ENCODE results near the gene ENPP7. TPM values are rescaled to one million over a fixed set of nuclear protein-coding genes. Genes with fewer than 3 reads are reported as not detected.
"Not testable (repeated sequence)": the region's sequence is repeated elsewhere in the genome, so short reads cannot be mapped to it uniquely, and the experiment has no call there.

ENPP7 gene
- total and polyA plus RNA-seq, 3 experiments from 2014 or later: 0.11 to 0.26 TPM; not detected in 1

DNA sequence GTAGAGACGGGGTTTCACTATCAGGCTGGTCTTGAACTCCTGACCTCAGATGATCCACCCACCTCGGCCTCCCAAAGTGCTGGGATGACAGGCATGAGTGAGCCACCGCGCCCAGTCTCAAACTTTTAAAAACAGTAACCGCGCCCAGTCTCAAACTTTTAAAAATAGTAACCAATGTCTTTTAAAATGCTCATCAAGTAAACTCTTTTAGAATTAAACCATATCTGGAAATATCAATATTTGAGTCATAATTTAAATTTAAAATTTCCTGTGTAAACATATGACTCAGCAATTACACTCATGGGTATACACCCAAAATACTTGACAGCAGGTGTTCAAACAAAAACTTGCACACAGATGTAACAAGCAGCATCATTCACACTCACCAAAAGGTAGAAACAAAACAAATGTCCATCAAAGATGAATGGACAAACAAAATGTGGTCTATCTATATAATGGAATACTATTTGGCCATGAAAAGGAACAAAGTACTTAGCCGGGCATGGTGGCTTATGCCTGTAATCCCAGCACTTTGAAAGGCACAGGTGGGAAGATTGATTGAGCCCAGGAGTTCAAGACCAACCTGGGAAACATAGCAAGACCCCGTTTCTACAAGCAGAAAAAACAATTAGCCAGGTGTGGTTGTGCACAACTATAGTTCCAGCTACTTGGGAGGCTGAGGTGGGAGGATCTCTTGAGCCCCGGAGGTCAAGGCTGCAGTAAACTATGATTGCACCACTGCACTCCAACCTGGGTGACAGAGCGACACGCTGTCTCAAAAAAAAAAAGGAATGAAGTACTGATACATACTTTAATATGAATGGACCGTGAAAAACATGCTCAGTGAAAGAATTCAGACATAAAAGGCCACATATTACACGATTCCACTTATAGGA lies 20.2 kb downstream of the ENPP7 start:
- Histone ChIP-seq H3K36me3 (ENCODE audit: insufficient read depth, low read length) (no peaks in the 10 kb centered on the region), H3K4me1 (ENCODE audit: insufficient read depth, low read length) (peaks cover 12% of the 10 kb centered on the region), H3K4me3 (ENCODE audit: low read length) (no peak overlapping the region), H3K27ac (ENCODE audit: low read depth, low read length) (no peak overlapping the region), H3K9me3 (ENCODE audit: low read length) (no peaks in the 10 kb centered on the region), H3K27me3 (ENCODE audit: insufficient read depth, low read length, poor library complexity, severe bottlenecking) (peaks cover 19% of the 10 kb centered on the region)
- ChIA-PET CTCF (interaction anchor here (0.7 kb wide), 1 partner anchor 9 kb away, joined by 3 read pairs; no protein-coding TSS in a partner anchor), POLR2A (no interaction called here)
- Mint-ChIP-seq H3K4me1 (peaks cover 4 to 16% (median 7%) of the 10 kb centered on the region in 3 donors), H3K36me3 (no peaks in the 10 kb centered on the region), H3K9me3 (no peaks in the 10 kb centered on the region), H3K27ac (peak overlapping the region in 1 of 8 donors; percentile 22), H3K4me3 (no peak overlapping the region), H3K27me3 (peaks cover 36 to 59% of the 10 kb centered on the region in 2 donors)
- DNase-seq: no peak

DNA sequence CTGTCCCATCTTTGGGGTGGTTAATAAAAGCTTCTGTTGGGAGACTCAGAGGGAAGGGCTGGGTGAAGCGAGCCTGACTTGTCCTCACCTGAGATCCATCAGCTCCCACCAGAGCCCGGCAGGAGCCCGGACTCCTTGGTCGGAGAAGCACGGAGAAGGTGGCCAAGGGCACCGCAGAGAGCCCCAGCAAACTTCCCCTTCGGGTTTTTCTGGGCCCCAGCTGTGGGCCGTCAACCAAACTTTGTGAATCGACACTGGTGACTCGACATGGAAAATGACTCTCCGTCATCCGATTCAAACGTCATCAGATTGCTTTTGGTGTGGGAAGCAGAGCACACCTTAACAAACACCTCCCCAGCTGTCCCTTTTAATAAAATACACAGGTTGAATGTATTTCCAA lies 21.4 kb downstream of the ENPP7 start:
- no peak overlapping the region for H3K4me3 ChIP-seq (ENCODE audit: low read length)
- H3K9me3 Mint-ChIP-seq: no peaks in the 10 kb centered on the region
- ChIA-PET POLR2A (interaction anchor here (0.5 kb wide), 1 partner anchor 116 kb away, joined by 8 read pairs; no protein-coding TSS in a partner anchor), CTCF (interaction anchor here (0.9 kb wide), 1 partner anchor 9 kb away, joined by 4 read pairs; no protein-coding TSS in a partner anchor)
- H3K27me3 ChIP-seq (ENCODE audit: insufficient read depth, low read length, poor library complexity, severe bottlenecking): peaks cover 11% of the 10 kb centered on the region
- no peaks in the 10 kb centered on the region for H3K36me3 Mint-ChIP-seq
- H3K4me3 Mint-ChIP-seq: no peak overlapping the region
- no peak overlapping the region for H3K27ac ChIP-seq (ENCODE audit: low read depth, low read length)
- H3K36me3 ChIP-seq (ENCODE audit: insufficient read depth, low read length): no peaks in the 10 kb centered on the region
- no peak for DNase-seq
- no peaks in the 10 kb centered on the region for H3K9me3 ChIP-seq (ENCODE audit: low read length)
- H3K27me3 Mint-ChIP-seq: peaks cover 28 to 50% of the 10 kb centered on the region in 2 donors
- H3K4me1 ChIP-seq (ENCODE audit: insufficient read depth, low read length): peaks cover 5% of the 10 kb centered on the region
- H3K4me1 Mint-ChIP-seq: peaks cover 2 to 7% (median 4%) of the 10 kb centered on the region in 3 donors
- H3K27ac Mint-ChIP-seq: no peak overlapping the region

DNA sequence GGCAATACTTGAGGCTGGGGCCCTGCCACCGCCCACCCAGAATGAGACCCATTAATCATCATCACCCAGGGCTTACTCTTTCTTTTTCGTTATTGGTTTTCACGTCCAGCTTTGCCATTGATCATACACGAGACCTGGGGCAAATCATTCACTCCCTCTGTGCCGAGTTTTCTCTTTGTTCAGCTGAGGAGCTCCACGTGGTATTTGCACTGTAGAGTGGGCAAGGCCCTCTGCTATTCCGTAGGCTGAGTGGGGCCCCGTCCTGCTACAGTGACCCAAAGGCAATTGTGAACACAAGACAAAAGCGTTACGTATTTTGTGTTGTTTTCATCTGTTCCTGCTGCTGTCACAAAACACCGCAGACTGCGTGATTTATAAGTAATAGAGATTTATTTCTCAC lies 23.6 kb downstream of the ENPP7 start:
- Histone ChIP-seq H3K27me3 (ENCODE audit: insufficient read depth, low read length, poor library complexity, severe bottlenecking) (peaks cover 3% of the 10 kb centered on the region), H3K4me3 (ENCODE audit: low read length) (no peak overlapping the region), H3K36me3 (ENCODE audit: insufficient read depth, low read length) (no peaks in the 10 kb centered on the region), H3K9me3 (ENCODE audit: low read length) (no peaks in the 10 kb centered on the region), H3K27ac (ENCODE audit: low read depth, low read length) (no peak overlapping the region), H3K4me1 (ENCODE audit: insufficient read depth, low read length) (no peaks in the 10 kb centered on the region)
- no peaks in the 10 kb centered on the region for H3K36me3 Mint-ChIP-seq
- no peaks in the 10 kb centered on the region for H3K4me1 Mint-ChIP-seq
- H3K4me3 Mint-ChIP-seq: no peak overlapping the region
- H3K27me3 Mint-ChIP-seq: peaks cover 21 to 50% of the 10 kb centered on the region in 2 donors
- H3K9me3 Mint-ChIP-seq: no peaks in the 10 kb centered on the region
- ChIA-PET POLR2A (no interaction called here), CTCF (no interaction called here)
- H3K27ac Mint-ChIP-seq: peak overlapping the region in 1 of 8 donors; percentile 18
- DNase-seq: no peak

DNA sequence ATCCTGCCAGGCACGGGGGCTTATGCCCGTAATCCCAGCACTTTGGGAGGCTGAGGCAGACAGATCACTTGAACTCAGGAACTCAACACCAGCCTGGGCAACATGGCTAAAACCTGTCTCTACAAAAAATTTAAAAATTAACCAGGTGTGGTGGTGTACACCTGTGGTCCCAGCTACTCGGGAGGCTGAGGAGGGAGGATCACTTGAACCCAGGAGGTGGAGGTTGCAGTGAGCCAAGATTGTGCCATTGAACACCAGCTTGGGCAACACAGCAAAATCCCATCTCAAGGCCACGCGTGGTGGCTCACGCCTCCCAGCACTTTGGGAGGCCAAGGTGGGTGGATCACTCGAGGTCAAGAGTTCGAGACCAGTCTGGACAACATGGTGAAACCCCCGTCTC lies 24.2 kb downstream of the ENPP7 start:
- H3K4me1 ChIP-seq (ENCODE audit: insufficient read depth, low read length); H3K9me3 Mint-ChIP-seq; H3K4me3 Mint-ChIP-seq; DNase-seq; H3K36me3 ChIP-seq (ENCODE audit: insufficient read depth, low read length); H3K4me1 Mint-ChIP-seq; CTCF ChIA-PET; H3K36me3 Mint-ChIP-seq; H3K27ac Mint-ChIP-seq; POLR2A ChIA-PET; H3K27ac ChIP-seq (ENCODE audit: low read depth, low read length); H3K27me3 ChIP-seq (ENCODE audit: insufficient read depth, low read length, poor library complexity, severe bottlenecking); H3K9me3 ChIP-seq (ENCODE audit: low read length); H3K4me3 ChIP-seq (ENCODE audit: low read length): not testable (repeated sequence)
- H3K27me3 Mint-ChIP-seq: peaks cover 17 to 44% of the 10 kb centered on the region in 2 donors

DNA sequence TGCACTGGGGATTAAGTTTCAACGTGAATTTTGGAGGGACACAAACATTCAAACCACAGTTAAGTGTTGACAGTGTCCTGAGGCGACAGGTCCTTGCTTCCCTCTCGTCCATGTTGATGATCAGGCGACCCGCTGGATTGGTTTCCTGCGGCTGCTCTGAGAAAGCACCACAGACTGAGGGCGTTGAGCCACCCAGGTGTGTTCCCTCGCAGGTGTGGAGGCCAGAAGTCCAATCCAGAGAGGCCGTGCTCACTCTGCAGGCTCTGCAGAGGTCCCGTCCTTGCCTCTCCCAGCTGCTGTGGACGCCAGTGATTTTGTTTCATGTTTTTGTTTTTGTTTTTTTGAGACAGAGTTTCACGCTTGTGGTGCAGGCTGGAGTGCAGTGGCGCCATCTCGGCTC lies 24.8 kb downstream of the ENPP7 start:
- no peak overlapping the region for H3K4me3 ChIP-seq (ENCODE audit: low read length)
- no peak for DNase-seq
- H3K9me3 Mint-ChIP-seq: no peaks in the 10 kb centered on the region
- no peaks in the 10 kb centered on the region for H3K9me3 ChIP-seq (ENCODE audit: low read length)
- peaks cover 3% of the 10 kb centered on the region for H3K27me3 ChIP-seq (ENCODE audit: insufficient read depth, low read length, poor library complexity, severe bottlenecking)
- H3K36me3 ChIP-seq (ENCODE audit: insufficient read depth, low read length): no peaks in the 10 kb centered on the region
- H3K27me3 Mint-ChIP-seq: peaks cover 15 to 41% of the 10 kb centered on the region in 2 donors
- H3K4me1 ChIP-seq (ENCODE audit: insufficient read depth, low read length): no peaks in the 10 kb centered on the region
- no peaks in the 10 kb centered on the region for H3K4me1 Mint-ChIP-seq
- no peak overlapping the region for H3K27ac ChIP-seq (ENCODE audit: low read depth, low read length)
- H3K4me3 Mint-ChIP-seq: no peak overlapping the region
- CTCF ChIA-PET: no interaction called here
- H3K27ac Mint-ChIP-seq: peak overlapping the region in 1 of 8 donors; percentile 85
- H3K36me3 Mint-ChIP-seq: no peaks in the 10 kb centered on the region
- POLR2A ChIA-PET: no interaction called here

DNA sequence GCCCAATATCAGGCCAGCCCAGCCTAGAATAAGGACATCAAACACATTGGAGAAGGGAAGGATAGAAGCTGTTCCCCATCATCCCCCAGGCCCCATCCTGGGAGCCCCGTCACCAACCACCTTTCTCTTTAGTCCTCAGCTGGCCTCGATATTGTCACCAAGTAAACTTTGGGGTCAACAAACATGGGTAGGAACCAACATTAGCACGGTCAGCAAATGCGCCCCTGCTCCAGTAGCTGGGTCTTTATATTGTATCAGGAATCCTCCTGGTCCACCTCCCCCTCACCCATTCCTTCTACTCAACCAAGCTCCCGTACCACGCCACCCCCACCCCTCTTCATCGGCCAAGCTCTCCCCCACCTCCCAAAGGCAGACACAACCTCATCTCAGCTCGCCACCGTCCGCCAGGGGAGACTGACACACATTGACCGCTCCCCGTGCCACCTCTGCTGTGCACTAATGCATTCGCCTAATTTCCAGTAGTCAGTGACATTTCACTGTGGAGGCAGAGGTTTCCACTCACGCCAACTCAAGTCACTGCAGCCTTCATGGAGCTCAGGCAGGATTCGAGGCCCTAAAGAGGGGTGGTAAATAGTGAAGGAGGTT lies 26.5 kb downstream of the ENPP7 start:
- Mint-ChIP-seq H3K36me3 (no peaks in the 10 kb centered on the region), H3K27ac (no peak overlapping the region), H3K4me1 (no peaks in the 10 kb centered on the region), H3K27me3 (peaks cover 9 to 27% of the 10 kb centered on the region in 2 donors), H3K4me3 (no peak overlapping the region), H3K9me3 (peaks cover 0 to 1% (median 0%) of the 10 kb centered on the region in 5 donors)
- ChIA-PET CTCF (interaction anchor here (1.2 kb wide), 1 partner anchor 15 kb away, joined by 3 read pairs; no protein-coding TSS in a partner anchor), POLR2A (no interaction called here)
- Histone ChIP-seq H3K4me3 (ENCODE audit: low read length) (no peak overlapping the region), H3K9me3 (ENCODE audit: low read length) (no peaks in the 10 kb centered on the region), H3K36me3 (ENCODE audit: insufficient read depth, low read length) (no peaks in the 10 kb centered on the region), H3K27me3 (ENCODE audit: insufficient read depth, low read length, poor library complexity, severe bottlenecking) (peaks cover under 1% of the 10 kb centered on the region), H3K27ac (ENCODE audit: low read depth, low read length) (no peak overlapping the region), H3K4me1 (ENCODE audit: insufficient read depth, low read length) (no peaks in the 10 kb centered on the region)
- no peak for DNase-seq

DNA sequence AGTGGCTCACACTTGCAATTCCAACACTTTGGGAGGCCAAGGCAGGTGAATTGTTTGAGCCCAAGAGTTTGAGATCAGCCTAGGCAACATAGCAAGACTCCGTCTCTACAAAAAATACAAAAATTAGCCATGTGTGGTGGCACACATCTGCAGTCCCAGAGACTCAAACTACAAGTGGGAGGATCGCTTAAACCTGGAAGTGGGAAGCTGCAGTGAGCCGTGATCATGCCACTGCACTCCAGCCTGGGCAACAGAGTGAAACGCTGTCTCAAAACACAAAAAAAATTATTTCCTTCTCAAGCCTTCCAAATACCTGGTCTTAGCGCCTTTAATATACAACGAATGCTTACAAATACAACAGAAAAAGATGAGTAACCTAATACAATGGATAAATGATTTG lies 27.5 kb downstream of the ENPP7 start:
- CTCF ChIA-PET: interaction anchor here (1.2 kb wide), 1 partner anchor 16 kb away, joined by 3 read pairs; no protein-coding TSS in a partner anchor
- Histone ChIP-seq H3K27me3 (ENCODE audit: insufficient read depth, low read length, poor library complexity, severe bottlenecking) (no peaks in the 10 kb centered on the region), H3K4me1 (ENCODE audit: insufficient read depth, low read length) (no peaks in the 10 kb centered on the region), H3K27ac (ENCODE audit: low read depth, low read length) (no peak overlapping the region), H3K9me3 (ENCODE audit: low read length) (no peaks in the 10 kb centered on the region), H3K4me3 (ENCODE audit: low read length) (no peak overlapping the region), H3K36me3 (ENCODE audit: insufficient read depth, low read length) (no peaks in the 10 kb centered on the region)
- POLR2A ChIA-PET: no interaction called here
- Mint-ChIP-seq H3K4me3 (no peak overlapping the region), H3K36me3 (no peaks in the 10 kb centered on the region), H3K9me3 (peaks cover 0 to 1% (median 0%) of the 10 kb centered on the region in 5 donors), H3K27ac (no peak overlapping the region), H3K27me3 (peaks cover 9 to 30% of the 10 kb centered on the region in 2 donors), H3K4me1 (no peaks in the 10 kb centered on the region)
- no peak for DNase-seq
